IMR-90 (cell line): ENCODE data around the gene TMEM176A. TPM values are rescaled to one million over a fixed set of nuclear protein-coding genes. Genes with fewer than 3 reads are reported as not detected.

Experiments
- ATAC-seq: fragments of 200-7000 bp; cut with Tn5 transposase; 2 replicates; pipeline ENCODE4 v1.9.1; 2020; ENCODE audit warnings: low read depth, mild to moderate bottlenecking, moderate library complexity
- BruUV-seq: library from RNA; stranded (reverse); fragments of 400-500 nt; replicated peaks from 2 replicates; lab custom pipeline; 2021; lab: Mats Ljungman, UMichigan
- CTCF ChIA-PET: fragments of 300-600 bp; formaldehyde crosslinking; extraction: SDS; loops from one replicate; lab custom pipeline; 2021; ENCODE audit warnings: antibody characterized with exemption; lab: Yijun Ruan, JAX
- POLR2A ChIA-PET: fragments of 300-600 bp; sonication (Branson Sonifier 250); formaldehyde crosslinking; loops from one replicate; lab custom pipeline; 2022; ENCODE audit warnings: antibody characterized with exemption; ENCODE audit not compliant: unreplicated experiment; lab: Charles Lee
- DNase-seq: peaks from one replicate; pipeline ENCODE4 v3.0.0; 2013
- H2AFZ ChIP-seq: replicated peaks from 2 replicates; pipeline ENCODE3; 2013; ENCODE audit warnings: low read length, mild to moderate bottlenecking; ENCODE audit not compliant: poor library complexity
- H2AK5ac ChIP-seq: 2 replicates; pipeline ENCODE4 v1.6.1; 2013; ENCODE audit warnings: low read depth, low read length, inconsistent platforms
- H2AK9ac ChIP-seq: replicated peaks from 2 replicates; pipeline ENCODE3; 2013; ENCODE audit warnings: mild to moderate bottlenecking, low read depth, low read length, moderate library complexity; ENCODE audit not compliant: poor library complexity
- H2BK120ac ChIP-seq: 2 replicates; pipeline ENCODE4 v1.6.1; 2013; ENCODE audit warnings: low read depth, low read length, inconsistent platforms
- H2BK15ac ChIP-seq: 3 replicates; pipeline ENCODE4 v1.6.1; 2013; ENCODE audit warnings: low read depth, low read length, inconsistent platforms
- H2BK20ac ChIP-seq: 2 replicates; pipeline ENCODE4 v1.6.1; 2013; ENCODE audit warnings: low read depth, mild to moderate bottlenecking, inconsistent platforms, low read length, moderate library complexity
- H2BK5ac ChIP-seq: 2 replicates; pipeline ENCODE4 v1.6.1; 2013; ENCODE audit warnings: mild to moderate bottlenecking, low read depth, low read length, inconsistent platforms; ENCODE audit not compliant: poor library complexity, severe bottlenecking
- H3K14ac ChIP-seq: replicated peaks from 2 replicates; pipeline ENCODE4 v1.6.1; 2013; ENCODE audit warnings: low read depth, low read length, inconsistent platforms
- H3K18ac ChIP-seq: 2 replicates; pipeline ENCODE4 v1.6.1; 2013; ENCODE audit warnings: low read depth, low read length, control low read depth
- H3K23ac ChIP-seq: 2 replicates; pipeline ENCODE4 v1.6.1; 2013; ENCODE audit warnings: low read depth, low read length, inconsistent platforms
- H3K27ac ChIP-seq: 2 replicates; pipeline ENCODE4 v1.5.1; 2013; ENCODE audit warnings: mild to moderate bottlenecking, control low read depth, low read length; ENCODE audit not compliant: insufficient read depth
- H3K27me3 ChIP-seq: 2 replicates; pipeline ENCODE4 v1.6.1; 2013; ENCODE audit warnings: low read length; ENCODE audit not compliant: control insufficient read depth, insufficient read depth
- H3K36me3 ChIP-seq: 2 replicates; pipeline ENCODE4 v1.6.1; 2013; ENCODE audit warnings: low read length, mixed read lengths; ENCODE audit not compliant: control insufficient read depth, insufficient read depth
- H3K4ac ChIP-seq: 2 replicates; pipeline ENCODE4 v1.6.1; 2013; ENCODE audit warnings: low read depth, low read length, inconsistent platforms
- H3K4me1 ChIP-seq: 2 replicates; pipeline ENCODE4 v1.6.1; 2013; ENCODE audit warnings: low read length, mixed read lengths; ENCODE audit not compliant: control insufficient read depth, insufficient read depth
- H3K4me2 ChIP-seq: 2 replicates; pipeline ENCODE4 v1.6.1; 2013; ENCODE audit warnings: low read depth, mild to moderate bottlenecking, control low read depth, low read length, moderate library complexity
- H3K4me3 ChIP-seq: 2 replicates; pipeline ENCODE4 v1.5.1; 2013; ENCODE audit warnings: low read depth, mild to moderate bottlenecking, control low read depth, low read length, moderate library complexity; ENCODE audit not compliant: insufficient read depth
- H3K56ac ChIP-seq: 2 replicates; pipeline ENCODE4 v1.6.1; 2013; ENCODE audit warnings: low read length, inconsistent platforms; ENCODE audit not compliant: insufficient read depth; ENCODE audit errors: extremely low read depth
- H3K79me1 ChIP-seq, 2 experiments: 2 replicates each; pipeline ENCODE4 v1.6.1; 2013; ENCODE audit warnings: low read length in 2 of 2, inconsistent platforms in 1 of 2, low read depth in 1 of 2
- H3K9ac ChIP-seq: 2 replicates; pipeline ENCODE4 v1.6.1; 2013; ENCODE audit warnings: low read depth, low read length, control low read depth
- H3K9me1 ChIP-seq: 2 replicates; pipeline ENCODE4 v1.6.1; 2013; ENCODE audit warnings: low read length, inconsistent platforms; ENCODE audit not compliant: insufficient read depth
- H3K9me3 ChIP-seq: 2 replicates; pipeline ENCODE4 v1.6.1; 2013; ENCODE audit warnings: low read length; ENCODE audit not compliant: control insufficient read depth, insufficient read depth
- H4K20me1 ChIP-seq: 2 replicates; pipeline ENCODE4 v1.6.1; 2013; ENCODE audit warnings: low read length, inconsistent platforms; ENCODE audit not compliant: insufficient read depth
- H4K5ac ChIP-seq: 2 replicates; pipeline ENCODE4 v1.6.1; 2013; ENCODE audit warnings: mild to moderate bottlenecking, low read depth, low read length, control low read depth
- H4K8ac ChIP-seq, 2 experiments: 2 replicates each; pipeline ENCODE4 v1.6.1; 2013; ENCODE audit warnings: low read depth in 2 of 2, low read length in 2 of 2, control low read depth in 1 of 2, inconsistent platforms in 1 of 2
- H4K91ac ChIP-seq: 2 replicates; pipeline ENCODE4 v1.6.1; 2013; ENCODE audit warnings: low read depth, low read length, inconsistent platforms; ENCODE audit not compliant: insufficient read depth
- BHLHE40 ChIP-seq: fragments of 150-350 bp; IDR thresholded peaks from 2 replicates; pipeline ENCODE4 v1.6.1; 2016; ENCODE audit warnings: mild to moderate bottlenecking, low read depth, low read length
- FOS ChIP-seq: fragments of 150-350 bp; IDR thresholded peaks from 2 replicates; pipeline ENCODE4 v1.6.1; 2016; ENCODE audit warnings: low read depth, low read length
- POLR2A ChIP-seq: IDR thresholded peaks from 2 replicates; pipeline ENCODE4 v1.6.1; 2012; ENCODE audit warnings: mild to moderate bottlenecking, low read depth, low read length
- RAD21 ChIP-seq: IDR thresholded peaks from 2 replicates; pipeline ENCODE4 v1.6.1; 2012; ENCODE audit warnings: low read length, improper control_type of control experiment
- RFX5 ChIP-seq: IDR thresholded peaks from 2 replicates; pipeline ENCODE4 v1.8.0; 2012; ENCODE audit warnings: low read depth, mild to moderate bottlenecking, low read length, moderate library complexity
- WGBS, 2 experiments: methylation state at CpG; one replicate each; pipeline versions ENCODE4 v1.1.5 to v1.1.7; 2013; ENCODE audit warnings: missing lambda C conversion rate in 2 of 2; ENCODE audit not compliant: insufficient read length in 1 of 2; ENCODE audit errors: extremely low coverage in 2 of 2; 5-methylcytosine and 5-hydroxymethylcytosine counted together
- dilution Hi-C: fragments of 300-500 bp; cut with HindIII; formaldehyde crosslinking; loops from one replicate; pipeline ENCODE4 v1.14.3; 2018; ENCODE audit warnings: low sequenced_read_pairs; ENCODE audit not compliant: unreplicated experiment
- in situ Hi-C: fragments of 300-500 bp; cut with MboI; formaldehyde crosslinking; loops from 3 replicates; pipeline ENCODE4 v1.14.3; 2019; ENCODE audit warnings: low sequenced_read_pairs, inconsistent platforms, mixed read lengths
- intact Hi-C: fragments of 100-400 bp; cut with micrococcal nuclease; formaldehyde crosslinking; loops from 2 replicates; pipeline ENCODE4 v1.10.0; 2022
- polyA plus RNA-seq, 3 experiments: library from polyadenylated mRNA; depleted of rRNA; stranded (reverse); fragments of >200 nt; gene quantifications; 2 replicates each; pipeline ENCODE4 v1.2.3, GENCODE V29; 2012; ENCODE audit warnings: low replicate concordance in 1 of 3
- total RNA-seq: library from RNA; depleted of rRNA; stranded (reverse); fragments of >200 nt; gene quantifications from 2 replicates; pipeline ENCODE4 v1.2.3, GENCODE V29; 2012

Gene TMEM176A
- total and polyA plus RNA-seq, 2 of the 4 experiments (the other 2 are of a cell fraction) = not detected

DNA sequence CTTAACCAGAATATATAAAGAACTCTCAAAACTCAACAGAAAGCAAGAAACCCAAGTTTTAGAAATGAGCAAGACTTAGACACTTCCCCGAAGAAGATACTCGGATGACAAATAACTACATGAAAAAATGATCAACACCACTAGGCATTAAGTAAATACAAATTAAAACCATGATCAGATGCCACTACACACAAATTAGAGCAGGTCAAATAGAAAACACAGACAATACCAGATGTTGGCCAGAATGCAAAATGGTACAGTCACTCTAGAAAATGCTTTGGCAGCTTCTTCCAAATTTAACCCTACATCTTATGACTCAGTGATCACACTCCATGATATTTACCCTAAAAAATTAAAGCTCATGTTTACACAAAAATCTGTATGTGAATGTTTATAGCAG, 18.4 kb downstream of the TMEM176A start:
- no peak overlapping the region for H3K4ac ChIP-seq
- H3K23ac ChIP-seq = no peak overlapping the region
- in situ Hi-C loops (no loop called here), intact Hi-C loops (no loop called here), dilution Hi-C loops (no loop called here)
- H4K20me1 ChIP-seq = no peaks in the 10 kb centered on the region
- H3K4me2 ChIP-seq = no peak overlapping the region
- H3K18ac ChIP-seq = no peak overlapping the region
- H2AFZ ChIP-seq = no peak overlapping the region
- BruUV-seq = no TSS peak
- WGBS, 2 experiments = 71% methylated on average over 1 of the region's 2 CpGs; no CpG with 5 or more reads in 1 of the 2 experiments
- H4K91ac ChIP-seq = no peak overlapping the region
- POLR2A ChIA-PET = no interaction called here
- H4K5ac ChIP-seq = no peak overlapping the region
- H2AK5ac ChIP-seq = no peak overlapping the region
- H3K4me3 ChIP-seq = no peak overlapping the region
- H3K9me1 ChIP-seq = no peaks in the 10 kb centered on the region
- H2BK120ac ChIP-seq = no peak overlapping the region
- no peak overlapping the region for H2BK5ac ChIP-seq
- H3K36me3 ChIP-seq = no peaks in the 10 kb centered on the region
- no peak overlapping the region for H4K8ac ChIP-seq
- no peaks in the 10 kb centered on the region; the same call in 1 of the 2 replicates for H3K4me1 ChIP-seq
- ATAC-seq (no peak), DNase-seq (no peak)
- no peak overlapping the region for H3K9ac ChIP-seq
- H3K14ac ChIP-seq = no peak overlapping the region
- H2BK20ac ChIP-seq = no peak overlapping the region
- peaks cover 4% of the 10 kb centered on the region; the same call in 1 of the 2 replicates for H3K9me3 ChIP-seq
- no peak overlapping the region for H2BK15ac ChIP-seq
- H3K27ac ChIP-seq = no peak overlapping the region
- H3K79me1 ChIP-seq = no peaks in the 10 kb centered on the region
- TF ChIP-seq FOS (no peak), RAD21 (no peak), POLR2A (no peak), BHLHE40 (no peak), RFX5 (no peak)
- H2AK9ac ChIP-seq = no peak overlapping the region
- CTCF ChIA-PET = interaction anchor here (1.3 kb wide), 1 partner anchor 40 kb away, joined by 4 read pairs; no protein-coding TSS in a partner anchor
- H3K27me3 ChIP-seq = no peaks in the 10 kb centered on the region
- no peak overlapping the region for H3K56ac ChIP-seq
